Duodenal mucosa (tissue), 2 donors: Measurements from ENCODE around the gene CPA1.

Source experiments
- H3K27ac ChIP-seq: one replicate; pipeline ENCODE4 v1.7.0; 2013; ENCODE audit warnings: low read depth, low read length
- H3K27me3 ChIP-seq, 2 donors: one replicate each; pipeline ENCODE4 v1.7.0; 2013; ENCODE audit warnings: low read length in 2 of 2, control low read depth in 1 of 2; ENCODE audit not compliant: insufficient read depth in 2 of 2, control insufficient read depth in 1 of 2
- H3K36me3 ChIP-seq, 2 donors: one replicate each; pipeline ENCODE4 v1.7.0; 2013; ENCODE audit warnings: low read length in 2 of 2, control low read depth in 1 of 2; ENCODE audit not compliant: insufficient read depth in 2 of 2, control insufficient read depth in 1 of 2
- H3K4me1 ChIP-seq, 2 donors: one replicate each; pipeline ENCODE4 v1.7.0; 2013; ENCODE audit warnings: low read length in 2 of 2, control low read depth in 1 of 2; ENCODE audit not compliant: insufficient read depth in 2 of 2, control insufficient read depth in 1 of 2
- H3K4me3 ChIP-seq, 2 donors: one replicate each; pipeline ENCODE4 v1.7.0; 2013; ENCODE audit warnings: low read length in 2 of 2, low read depth in 1 of 2
- H3K9ac ChIP-seq, 2 donors: one replicate each; pipeline ENCODE4 v1.7.0; 2013; ENCODE audit warnings: low read length in 2 of 2, low read depth in 1 of 2
- H3K9me3 ChIP-seq, 2 donors: one replicate each; pipeline ENCODE4 v1.7.0; 2013; ENCODE audit warnings: low read length in 2 of 2, control low read depth in 1 of 2; ENCODE audit not compliant: control insufficient read depth in 1 of 2

Gene CPA1

DNA sequence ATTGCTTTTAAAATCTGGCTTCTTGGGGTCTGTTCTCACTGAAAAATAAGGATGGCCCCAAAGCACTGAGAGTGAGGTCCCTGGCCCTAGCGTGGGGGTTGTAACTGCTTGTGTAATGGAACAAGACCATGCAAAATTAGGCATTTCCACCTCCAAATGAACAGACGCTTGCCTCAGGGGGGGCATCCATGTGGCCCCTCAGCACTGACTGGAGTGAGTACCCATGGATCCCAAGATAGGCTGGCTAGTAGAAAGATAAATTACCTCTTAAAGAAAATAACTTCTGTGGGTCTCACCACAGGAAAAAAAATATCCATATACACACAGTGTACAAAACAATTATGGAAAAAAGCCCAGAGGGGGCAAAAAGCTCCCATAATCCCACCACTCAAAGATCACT is 15.2 kb upstream of the CPA1 start:
- Histone ChIP-seq H3K36me3 (no peaks in the 10 kb centered on the region), H3K9me3 (peaks cover 0 to 3% of the 10 kb centered on the region in 2 donors), H3K27me3 (no peaks in the 10 kb centered on the region), H3K4me3 (no peak overlapping the region), H3K4me1 (peaks cover 0 to 14% of the 10 kb centered on the region in 2 donors), H3K27ac (no peak overlapping the region), H3K9ac (no peak overlapping the region)

DNA sequence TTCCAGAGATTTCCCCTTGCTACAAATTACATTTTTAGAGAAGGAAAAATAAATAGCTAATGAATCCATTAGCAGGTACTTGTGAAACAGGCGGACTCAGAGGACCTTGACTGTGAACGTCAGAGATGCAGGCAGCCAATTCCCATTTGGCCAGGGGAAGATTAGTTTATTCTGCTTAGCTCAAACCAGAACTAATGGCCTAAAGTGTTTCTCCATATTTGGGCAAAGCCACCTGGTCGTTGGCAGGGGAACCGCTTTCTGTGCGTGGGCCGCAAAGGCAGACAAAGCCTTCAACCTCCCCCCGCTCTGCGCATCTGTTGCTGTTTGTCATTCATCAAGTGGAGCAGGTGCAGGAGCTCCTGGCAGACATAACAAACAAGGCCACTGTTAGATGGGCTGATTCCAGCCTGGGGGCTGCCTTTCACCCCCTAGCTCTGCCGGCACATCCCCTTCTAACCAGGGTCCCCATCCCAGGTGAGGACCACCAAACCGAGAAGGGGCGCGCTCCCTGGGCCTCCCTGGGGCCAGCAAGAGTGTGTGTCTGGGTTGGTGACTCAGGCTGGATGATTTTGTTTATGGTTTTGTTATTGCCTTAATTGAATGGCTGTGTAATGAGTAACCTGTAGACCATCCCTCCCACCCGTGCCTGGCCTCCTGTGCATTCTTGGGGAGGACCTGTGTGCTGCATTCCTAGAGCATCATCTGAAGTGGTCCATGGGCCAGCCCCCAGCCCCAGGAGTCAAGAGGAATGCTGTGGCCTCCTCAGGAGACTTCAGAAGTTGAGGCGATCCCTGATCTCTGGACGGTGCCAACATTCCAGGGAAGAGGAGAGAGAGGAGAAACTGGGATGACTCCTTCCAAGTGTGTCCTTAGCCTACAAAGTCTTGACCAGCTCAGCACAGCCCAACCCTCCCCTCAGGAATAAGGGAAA is 14.5 kb upstream of the CPA1 start:
- Histone ChIP-seq H3K4me1 (peaks cover 0 to 14% of the 10 kb centered on the region in 2 donors), H3K9me3 (no peaks in the 10 kb centered on the region), H3K36me3 (no peaks in the 10 kb centered on the region), H3K4me3 (no peak overlapping the region), H3K9ac (no peak overlapping the region), H3K27ac (no peak overlapping the region), H3K27me3 (no peaks in the 10 kb centered on the region)

DNA sequence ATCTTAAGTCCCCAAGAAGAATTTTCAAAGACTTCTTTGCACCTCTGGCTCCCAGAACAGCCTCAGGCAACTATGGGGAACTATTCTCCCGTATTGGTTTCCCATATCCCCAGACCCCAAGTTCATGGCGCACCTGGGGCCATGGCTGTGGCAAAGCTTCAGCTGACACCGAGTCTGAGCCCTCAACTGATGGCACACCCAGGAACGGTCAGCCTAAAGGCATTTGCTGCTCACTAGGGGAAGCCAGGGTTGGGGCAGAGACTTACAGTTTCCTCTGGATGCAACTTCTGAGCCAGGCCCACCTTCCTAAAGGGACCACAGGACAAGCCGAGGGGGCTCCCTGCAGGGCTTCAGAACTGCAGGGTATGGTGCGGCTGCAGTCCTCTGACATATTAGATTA is 13.7 kb upstream of the CPA1 start:
- no peaks in the 10 kb centered on the region for H3K27me3 ChIP-seq
- no peaks in the 10 kb centered on the region for H3K36me3 ChIP-seq
- H3K4me3 ChIP-seq, result no peak overlapping the region
- H3K9ac ChIP-seq, result no peak overlapping the region
- no peaks in the 10 kb centered on the region for H3K9me3 ChIP-seq
- peaks cover 0 to 14% of the 10 kb centered on the region in 2 donors for H3K4me1 ChIP-seq
- no peak overlapping the region for H3K27ac ChIP-seq

DNA sequence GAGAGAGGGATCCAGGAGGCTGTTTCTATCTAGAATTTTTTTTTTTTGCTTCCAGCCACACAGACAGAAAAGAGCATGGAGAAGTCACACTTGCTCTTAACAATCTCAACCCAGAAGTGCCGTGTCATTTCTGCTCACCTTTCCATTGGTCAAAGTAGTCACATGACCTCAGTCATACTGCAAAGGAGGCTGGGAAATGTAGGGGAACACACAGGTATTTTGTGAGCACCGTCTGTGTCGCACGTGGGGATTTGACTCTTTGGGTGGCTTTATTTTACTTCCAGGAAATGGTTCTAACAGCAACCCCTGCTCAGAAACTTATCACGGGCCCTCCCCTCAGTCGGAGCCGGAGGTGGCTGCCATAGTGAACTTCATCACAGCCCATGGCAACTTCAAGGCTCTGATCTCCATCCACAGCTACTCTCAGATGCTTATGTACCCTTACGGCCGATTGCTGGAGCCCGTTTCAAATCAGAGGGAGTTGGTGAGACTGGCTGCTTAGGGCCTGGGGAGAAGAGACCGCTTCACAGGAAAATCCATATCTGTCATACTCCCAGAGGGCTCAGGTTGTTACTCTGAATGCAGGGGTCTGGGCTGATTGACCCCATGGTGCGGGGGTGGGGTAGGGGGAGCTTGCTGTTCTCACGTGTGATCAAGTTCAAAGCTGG is 13.1 kb upstream of the CPA1 start:
- no peaks in the 10 kb centered on the region for H3K27me3 ChIP-seq
- H3K9me3 ChIP-seq, result no peaks in the 10 kb centered on the region
- H3K9ac ChIP-seq, result no peak overlapping the region
- no peaks in the 10 kb centered on the region for H3K36me3 ChIP-seq
- H3K27ac ChIP-seq, result no peak overlapping the region
- H3K4me3 ChIP-seq, result no peak overlapping the region
- peaks cover under 1 to 14% of the 10 kb centered on the region in 2 donors for H3K4me1 ChIP-seq

DNA sequence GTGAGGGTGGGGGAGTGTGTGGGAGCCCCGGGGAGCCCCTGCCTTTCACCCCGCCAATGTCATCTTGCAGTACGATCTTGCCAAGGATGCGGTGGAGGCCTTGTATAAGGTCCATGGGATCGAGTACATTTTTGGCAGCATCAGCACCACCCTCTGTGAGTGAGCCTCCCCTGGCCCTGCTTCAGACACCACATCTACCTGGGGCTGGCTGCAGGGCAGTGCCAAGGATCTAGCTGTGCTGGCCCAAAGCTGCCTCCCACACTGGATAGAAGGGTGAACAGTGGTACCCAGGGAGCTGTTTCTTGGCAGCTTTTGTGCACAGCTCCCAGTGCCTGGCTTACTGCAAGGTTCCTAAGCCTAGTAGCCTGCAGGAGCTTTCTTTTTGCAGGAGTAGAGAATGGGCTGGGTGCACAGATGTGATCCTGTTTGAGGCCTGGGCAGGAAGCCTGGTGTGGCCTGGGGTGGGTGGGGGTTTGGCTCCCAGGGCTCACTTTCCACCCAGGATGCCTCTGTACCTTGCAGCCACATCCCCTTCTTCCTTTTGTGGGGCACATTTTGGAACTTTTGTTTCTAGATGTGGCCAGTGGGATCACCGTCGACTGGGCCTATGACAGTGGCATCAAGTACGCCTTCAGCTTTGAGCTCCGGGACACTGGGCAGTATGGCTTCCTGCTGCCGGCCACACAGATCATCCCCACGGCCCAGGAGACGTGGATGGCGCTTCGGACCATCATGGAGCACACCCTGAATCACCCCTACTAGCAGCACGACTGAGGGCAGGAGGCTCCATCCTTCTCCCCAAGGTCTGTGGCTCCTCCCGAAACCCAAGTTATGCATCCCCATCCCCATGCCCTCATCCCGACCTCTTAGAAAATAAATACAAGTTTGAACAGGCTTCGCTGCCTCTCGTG is 12.2 kb upstream of the CPA1 start:
- no peak overlapping the region for H3K27ac ChIP-seq
- no peak overlapping the region for H3K4me3 ChIP-seq
- H3K27me3 ChIP-seq, result no peaks in the 10 kb centered on the region
- no peak overlapping the region for H3K9ac ChIP-seq
- peaks cover 4 to 14% of the 10 kb centered on the region in 2 donors for H3K4me1 ChIP-seq
- no peaks in the 10 kb centered on the region for H3K9me3 ChIP-seq
- no peaks in the 10 kb centered on the region for H3K36me3 ChIP-seq

DNA sequence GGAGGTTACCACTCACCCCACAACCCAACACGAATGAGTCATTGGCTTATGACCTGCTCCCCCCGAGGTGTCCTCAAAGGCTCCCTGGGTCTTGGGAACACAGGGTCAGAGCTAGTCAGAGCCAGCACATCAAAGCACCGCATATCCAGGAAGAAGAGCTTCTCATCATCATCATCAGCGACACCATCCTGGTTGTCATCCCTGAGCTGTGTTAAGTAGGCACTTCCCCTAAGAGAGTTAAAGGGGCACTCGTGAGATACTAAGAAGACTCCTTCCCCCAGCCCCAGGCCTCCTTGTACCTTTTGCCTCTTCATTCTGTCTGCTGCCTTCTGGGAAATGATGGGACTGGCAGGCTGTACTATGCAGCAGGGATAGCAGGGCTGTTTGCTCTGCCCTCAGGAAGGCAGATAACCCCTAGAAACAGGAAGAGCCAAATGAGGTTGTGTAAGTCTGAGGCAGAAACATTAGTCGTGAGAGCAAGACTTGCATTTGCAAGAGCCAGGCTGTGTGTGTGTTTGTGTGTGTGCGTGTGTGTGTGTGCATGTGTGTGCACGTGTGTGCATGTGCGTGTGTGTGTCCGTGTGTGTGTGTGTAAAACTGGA is 11.1 kb upstream of the CPA1 start:
- no peaks in the 10 kb centered on the region for H3K27me3 ChIP-seq
- H3K9ac ChIP-seq, result no peak overlapping the region
- H3K4me3 ChIP-seq, result no peak overlapping the region
- peaks cover 4 to 14% of the 10 kb centered on the region in 2 donors for H3K4me1 ChIP-seq
- H3K36me3 ChIP-seq, result no peaks in the 10 kb centered on the region
- no peak overlapping the region for H3K27ac ChIP-seq
- H3K9me3 ChIP-seq, result no peaks in the 10 kb centered on the region

DNA sequence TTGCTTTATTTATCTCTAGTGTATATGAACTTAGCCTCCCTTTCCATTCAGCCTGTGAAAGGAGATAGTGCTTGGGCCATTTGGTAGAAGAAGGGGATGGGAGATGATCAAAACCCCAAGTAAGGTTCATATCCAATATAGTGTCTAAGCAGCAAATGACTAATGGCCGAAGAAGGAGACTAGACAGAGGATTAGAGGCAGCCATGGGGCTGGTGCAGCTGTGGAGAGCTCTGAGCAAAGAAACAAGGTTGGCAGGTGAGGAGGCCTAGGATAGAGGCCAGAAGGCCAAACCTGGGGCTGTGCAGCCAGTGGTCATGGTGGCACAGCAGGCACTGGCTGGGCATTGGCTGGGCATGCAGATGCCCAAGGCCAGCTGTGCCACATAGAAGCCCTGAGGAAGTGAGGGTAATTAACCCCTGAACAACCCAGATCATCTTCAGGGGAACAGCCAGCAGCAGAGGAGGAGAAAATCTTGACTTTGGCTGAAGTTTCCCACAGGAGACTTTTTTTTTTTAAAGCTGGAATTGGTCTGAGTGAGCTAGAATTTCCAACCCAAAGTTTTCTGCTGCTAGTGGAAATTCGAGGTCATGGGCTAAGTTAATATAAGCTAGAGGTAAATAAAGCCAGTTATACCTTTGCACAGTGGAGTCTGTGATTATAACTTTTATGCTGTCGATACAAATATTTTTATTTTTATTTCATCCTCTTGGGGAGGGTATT is 10.3 kb upstream of the CPA1 start:
- Histone ChIP-seq H3K27ac (no peak overlapping the region), H3K27me3 (no peaks in the 10 kb centered on the region), H3K9me3 (no peaks in the 10 kb centered on the region), H3K9ac (no peak overlapping the region), H3K4me1 (peaks cover 4 to 9% of the 10 kb centered on the region in 2 donors), H3K36me3 (no peaks in the 10 kb centered on the region), H3K4me3 (no peak overlapping the region)

DNA sequence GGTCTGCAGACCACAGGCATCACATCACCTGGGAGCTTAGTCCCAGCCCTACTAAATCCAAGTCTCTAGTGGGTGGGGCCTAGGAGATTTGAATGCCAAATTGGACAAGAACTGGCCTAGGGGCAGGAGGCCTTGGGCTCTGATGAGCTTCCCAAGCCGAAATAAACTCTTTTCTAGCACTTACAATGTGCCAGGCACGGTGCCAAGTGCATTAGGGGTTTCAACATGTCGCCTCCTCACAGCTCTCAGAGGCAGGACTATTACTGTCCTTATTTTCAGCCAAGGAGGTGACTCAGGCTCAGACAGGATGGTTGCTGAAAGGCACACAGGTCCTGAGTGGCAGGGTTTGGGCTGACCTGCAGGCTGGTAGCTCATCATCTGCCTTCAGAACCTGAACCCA is 9.2 kb upstream of the CPA1 start:
- peaks cover 0 to 4% of the 10 kb centered on the region in 2 donors for H3K4me1 ChIP-seq
- no peaks in the 10 kb centered on the region for H3K27me3 ChIP-seq
- peaks cover 0 to 3% of the 10 kb centered on the region in 2 donors for H3K9me3 ChIP-seq
- no peak overlapping the region for H3K4me3 ChIP-seq
- no peak overlapping the region for H3K9ac ChIP-seq
- H3K36me3 ChIP-seq, result no peaks in the 10 kb centered on the region
- no peak overlapping the region for H3K27ac ChIP-seq

DNA sequence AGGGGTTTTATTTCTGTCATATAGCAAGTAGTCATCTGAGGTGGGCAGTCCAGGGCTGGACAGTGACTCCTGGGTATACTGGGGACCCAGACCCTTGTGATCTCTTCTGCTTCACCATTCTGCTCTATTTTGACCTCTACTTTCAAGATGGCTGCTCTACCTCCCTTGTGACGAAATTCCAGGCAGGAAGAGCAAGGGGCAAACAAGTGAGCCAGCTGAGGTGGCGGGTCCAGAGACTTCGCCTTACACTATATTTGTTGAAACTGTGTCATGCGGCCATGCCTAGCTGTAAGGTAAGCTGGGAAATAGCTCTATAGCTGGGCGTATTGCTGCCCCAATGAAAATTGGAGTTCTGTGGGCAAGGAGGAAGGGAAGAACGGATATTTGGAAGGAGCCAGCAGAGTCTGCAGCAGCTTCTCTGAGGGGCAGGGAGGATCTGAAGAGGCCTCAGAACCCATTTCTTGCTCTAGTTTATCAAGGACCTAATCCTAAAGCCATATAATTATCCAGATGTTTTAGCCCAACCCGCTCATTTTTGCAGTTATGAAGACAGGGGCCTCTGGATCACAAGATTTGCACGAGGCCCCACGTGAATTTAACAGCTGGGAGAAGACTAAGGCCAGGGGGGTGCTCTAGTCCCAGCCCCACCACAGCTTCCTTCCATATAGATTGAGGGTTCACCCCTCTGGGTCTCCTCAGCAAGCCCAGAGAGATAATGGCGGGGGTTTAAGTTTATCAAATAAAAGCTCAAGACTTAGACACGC is 7.7 kb upstream of the CPA1 start:
- Histone ChIP-seq H3K27me3 (no peaks in the 10 kb centered on the region), H3K9me3 (peaks cover 0 to 4% of the 10 kb centered on the region in 2 donors), H3K4me1 (peaks cover 0 to 4% of the 10 kb centered on the region in 2 donors), H3K27ac (no peak overlapping the region), H3K4me3 (no peak overlapping the region), H3K36me3 (no peaks in the 10 kb centered on the region), H3K9ac (no peak overlapping the region)
